KOPT-K1 (cell line): ENCODE measurements around the gene TMEM256.

ENCODE experiments used
- H3K27ac ChIP-seq: fragments of 200-600 bp; sonication (generic); 2 replicates; pipeline ENCODE4 v1.5.1; 2016; ENCODE audit warnings: antibody characterized with exemption, mild to moderate bottlenecking, low read depth, low read length; ENCODE audit not compliant: poor library complexity, severe bottlenecking
- H3K36me3 ChIP-seq: fragments of 200-600 bp; sonication (generic); 2 replicates; pipeline ENCODE4 v1.5.1; 2017; ENCODE audit warnings: antibody characterized with exemption, mild to moderate bottlenecking, low read length, moderate library complexity; ENCODE audit not compliant: insufficient read depth
- H3K9me3 ChIP-seq: fragments of 200-600 bp; sonication (generic); 2 replicates; pipeline ENCODE4 v1.5.1; 2017; ENCODE audit warnings: antibody characterized with exemption, low read length, mild to moderate bottlenecking; ENCODE audit not compliant: insufficient read depth, poor library complexity, severe bottlenecking

TMEM256 gene

GRCh38 chr17:7363311-7363710 is 40.6 kb downstream of the TMEM256 start:
- H3K36me3 ChIP-seq: no peaks in the 10 kb centered on the region
- H3K9me3 ChIP-seq: no peaks in the 10 kb centered on the region
- no peak overlapping the region for H3K27ac ChIP-seq

- Histone ChIP-seq H3K27ac (no peak overlapping the region), H3K36me3 (no peaks in the 10 kb centered on the region), H3K9me3 (no peaks in the 10 kb centered on the region)
Measured at GRCh38 chr17:7361906-7362305, 42.0 kb downstream of the TMEM256 start.

GRCh38 chr17:7357381-7357780 is 46.5 kb downstream of the TMEM256 start:
- H3K36me3 ChIP-seq: peaks cover 16% of the 10 kb centered on the region
- no peaks in the 10 kb centered on the region for H3K9me3 ChIP-seq
- no peak overlapping the region for H3K27ac ChIP-seq

- Histone ChIP-seq H3K9me3 (no peaks in the 10 kb centered on the region), H3K36me3 (peaks cover 22% of the 10 kb centered on the region), H3K27ac (no peak overlapping the region)
Measured at GRCh38 chr17:7356756-7357155, 47.1 kb downstream of the TMEM256 start.

GRCh38 chr17:7356072-7356549 is 47.8 kb downstream of the TMEM256 start:
- Histone ChIP-seq H3K9me3 (no peaks in the 10 kb centered on the region), H3K36me3 (peaks cover 28% of the 10 kb centered on the region), H3K27ac (no peak overlapping the region)

GRCh38 chr17:7355573-7355972 is 48.3 kb downstream of the TMEM256 start:
- Histone ChIP-seq H3K36me3 (peaks cover 33% of the 10 kb centered on the region), H3K27ac (no peak overlapping the region), H3K9me3 (no peaks in the 10 kb centered on the region)

- H3K36me3 ChIP-seq: peaks cover 33% of the 10 kb centered on the region
- H3K27ac ChIP-seq: no peak within 1 kb of the TSS
- H3K9me3 ChIP-seq: no peaks in the 10 kb centered on the region
Measured at GRCh38 chr17:7355053-7355452, 48.8 kb downstream of the TMEM256 start, which contains the start of gene TMEM95. Gene TMEM95 (plus strand): TSS chr17:7355156. CDS start chr17:7355205, 49 bp downstream.

- H3K27ac ChIP-seq: no peak overlapping the region
Measured at GRCh38 chr17:7354262-7354843, 49.5 kb downstream of the TMEM256 start.

More at GRCh38 chr17:7354262-7354843, 49.5 kb downstream of the TMEM256 start:
- peaks cover 40% of the 10 kb centered on the region for H3K36me3 ChIP-seq
- no peaks in the 10 kb centered on the region for H3K9me3 ChIP-seq
